Astrocyte (in vitro differentiated cells and primary cell): Measurements from ENCODE around the gene IL2RA.
A peak's percentile ranks its signal among the peaks of the same experiment; 100 is the strongest.

Experiments used
- EZH2 ChIP-seq: IDR thresholded peaks from 2 replicates; pipeline ENCODE4 v1.6.1; 2012; ENCODE audit warnings: mild to moderate bottlenecking, low read length, inconsistent platforms; ENCODE audit not compliant: insufficient read depth
- TF ChIP-seq, protein P1 (sequence below): IDR thresholded peaks from 2 replicates; pipeline ENCODE4 v1.5.1; 2011; ENCODE audit warnings: low read depth, mild to moderate bottlenecking, inconsistent platforms, low read length, moderate library complexity; ENCODE audit not compliant: insufficient read depth

- TF ChIP-seq, protein P1, sequence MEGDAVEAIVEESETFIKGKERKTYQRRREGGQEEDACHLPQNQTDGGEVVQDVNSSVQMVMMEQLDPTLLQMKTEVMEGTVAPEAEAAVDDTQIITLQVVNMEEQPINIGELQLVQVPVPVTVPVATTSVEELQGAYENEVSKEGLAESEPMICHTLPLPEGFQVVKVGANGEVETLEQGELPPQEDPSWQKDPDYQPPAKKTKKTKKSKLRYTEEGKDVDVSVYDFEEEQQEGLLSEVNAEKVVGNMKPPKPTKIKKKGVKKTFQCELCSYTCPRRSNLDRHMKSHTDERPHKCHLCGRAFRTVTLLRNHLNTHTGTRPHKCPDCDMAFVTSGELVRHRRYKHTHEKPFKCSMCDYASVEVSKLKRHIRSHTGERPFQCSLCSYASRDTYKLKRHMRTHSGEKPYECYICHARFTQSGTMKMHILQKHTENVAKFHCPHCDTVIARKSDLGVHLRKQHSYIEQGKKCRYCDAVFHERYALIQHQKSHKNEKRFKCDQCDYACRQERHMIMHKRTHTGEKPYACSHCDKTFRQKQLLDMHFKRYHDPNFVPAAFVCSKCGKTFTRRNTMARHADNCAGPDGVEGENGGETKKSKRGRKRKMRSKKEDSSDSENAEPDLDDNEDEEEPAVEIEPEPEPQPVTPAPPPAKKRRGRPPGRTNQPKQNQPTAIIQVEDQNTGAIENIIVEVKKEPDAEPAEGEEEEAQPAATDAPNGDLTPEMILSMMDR = peak; percentile 100
- no peak for TF ChIP-seq EZH2
These were observed 26.7 kb upstream of the IL2RA start, which contains the start of gene RBM17 for GRCh38 chr10:6088721-6089333.
